HepG2 (cell line): ENCODE measurements around the gene LSM2. TPM values are rescaled to one million over a fixed set of nuclear protein-coding genes. Genes with fewer than 3 reads are reported as not detected.

Experiments
- ATF7 ChIP-seq, 2 experiments: fragments of 450-650 bp in 1 of 2; sonication (generic) in 1 of 2; formaldehyde crosslinking in 1 of 2; IDR thresholded peaks; 2 replicates each; pipeline versions ENCODE4 v1.4.0 to v1.6.1; 2016 to 2020; ENCODE audit warnings: antibody characterized with exemption in 1 of 2, mild to moderate bottlenecking in 1 of 2, missing genetic modification reagents in 1 of 2
- JUN ChIP-seq: sonication (generic); formaldehyde crosslinking; IDR thresholded peaks from 2 replicates; pipeline ENCODE4 v1.4.0; 2020; ENCODE audit warnings: mild to moderate bottlenecking, missing genetic modification reagents
- KDM5A ChIP-seq: fragments of 200-600 bp; sonication (generic); IDR thresholded peaks from 2 replicates; pipeline ENCODE4 v1.7.0; 2018; ENCODE audit warnings: antibody characterized with exemption, mild to moderate bottlenecking, low read length, borderline replicate concordance
- NFE2L2 ChIP-seq: fragments of 150-350 bp; IDR thresholded peaks from 2 replicates; pipeline ENCODE4 v1.6.1; 2014; ENCODE audit warnings: low read length
- ONECUT2 ChIP-seq: sonication (generic); formaldehyde crosslinking; IDR thresholded peaks from 2 replicates; pipeline ENCODE4 v1.4.0; 2020; ENCODE audit warnings: missing genetic modification reagents
- RARA ChIP-seq: IDR thresholded peaks from 2 replicates; pipeline ENCODE4 v1.6.1; 2016; ENCODE audit warnings: missing genetic modification reagents, missing compliant biosample characterization
- RARG ChIP-seq: sonication (generic); formaldehyde crosslinking; IDR thresholded peaks from 2 replicates; pipeline ENCODE4 v1.4.0; 2020; ENCODE audit warnings: low read depth, mild to moderate bottlenecking, missing genetic modification reagents
- RBAK ChIP-seq: sonication (generic); formaldehyde crosslinking; IDR thresholded peaks from 2 replicates; pipeline ENCODE4 v1.5.1; 2020; ENCODE audit warnings: mild to moderate bottlenecking, missing genetic modification reagents
- REPIN1 ChIP-seq: sonication (generic); formaldehyde crosslinking; IDR thresholded peaks from 2 replicates; pipeline ENCODE4 v1.8.0; 2022; ENCODE audit warnings: missing genetic modification reagents, low read depth, mild to moderate bottlenecking, borderline replicate concordance
- SMC3 ChIP-seq: IDR thresholded peaks from 2 replicates; pipeline ENCODE4 v1.6.1; 2011; ENCODE audit warnings: low read length, improper control_type of control experiment
- TCF7L2 ChIP-seq: IDR thresholded peaks from 2 replicates; pipeline ENCODE4 v1.6.1; 2011; ENCODE audit warnings: mild to moderate bottlenecking, low read depth, low read length, moderate library complexity
- YEATS2 ChIP-seq: sonication (generic); formaldehyde crosslinking; IDR thresholded peaks from 2 replicates; pipeline ENCODE4 v1.4.0; 2020; ENCODE audit warnings: missing genetic modification reagents, borderline replicate concordance
- ZNF235 ChIP-seq: sonication (generic); formaldehyde crosslinking; IDR thresholded peaks from 2 replicates; pipeline ENCODE4 v1.8.1; 2023; ENCODE audit warnings: mild to moderate bottlenecking, missing genetic modification reagents, borderline replicate concordance
- ZNF441 ChIP-seq: sonication (generic); formaldehyde crosslinking; IDR thresholded peaks from 2 replicates; pipeline ENCODE4 v1.7.0; 2021; ENCODE audit warnings: missing genetic modification reagents, borderline replicate concordance
- ZNF7 ChIP-seq: IDR thresholded peaks from 2 replicates; pipeline ENCODE4 v1.6.1; 2016; ENCODE audit warnings: missing biosample characterization, missing genetic modification reagents
- ZNF75D ChIP-seq: sonication (generic); formaldehyde crosslinking; IDR thresholded peaks from 2 replicates; pipeline ENCODE4 v1.8.1; 2023; ENCODE audit warnings: missing genetic modification reagents, mild to moderate bottlenecking, borderline replicate concordance
- ZNF768 ChIP-seq: sonication (generic); formaldehyde crosslinking; IDR thresholded peaks from 2 replicates; pipeline ENCODE4 v1.4.0; 2020; ENCODE audit warnings: missing genetic modification reagents
- polyA plus RNA-seq, 8 experiments: library from polyadenylated mRNA; depleted of rRNA in 3 of 8; stranded (reverse) in 7 of 8; unstranded in 1 of 8; fragments of >200 nt; fragmentation: Illumina TruSeq in 4 of 8; extraction: Trizol in 4 of 8; gene quantifications; 2 replicates each; pipeline versions ENCODE4 v1.2.1 to v1.2.3, GENCODE V29; 2011 to 2016; ENCODE audit warnings: low read depth in 4 of 8, missing spikeins in 1 of 8, mixed read lengths in 1 of 8; ENCODE audit not compliant: insufficient read depth in 1 of 8
- total RNA-seq, 5 experiments: library from RNA; depleted of rRNA; stranded (reverse); fragments of >200 nt; fragmentation: Illumina TruSeq; extraction: Trizol; gene quantifications; 2 replicates each; pipeline ENCODE4 v1.2.3, GENCODE V29; 2016; ENCODE audit warnings: low read depth in 1 of 5
- TF ChIP-seq, protein P1 (sequence below): sonication (generic); formaldehyde crosslinking; IDR thresholded peaks from 2 replicates; pipeline ENCODE4 v1.8.1; 2023; ENCODE audit warnings: mild to moderate bottlenecking, moderate library complexity, missing genetic modification reagents
- TF ChIP-seq, protein P2 (sequence below): sonication (generic); formaldehyde crosslinking; conservative IDR thresholded peaks from 2 replicates; pipeline ENCODE4 v1.8.0; 2022; ENCODE audit warnings: low read depth, missing genetic modification reagents
- TF ChIP-seq, protein P3 (sequence below): sonication (generic); formaldehyde crosslinking; IDR thresholded peaks from 2 replicates; pipeline ENCODE4 v1.4.0; 2020; ENCODE audit warnings: mild to moderate bottlenecking, low read depth, missing genetic modification reagents
- TF ChIP-seq, protein P4 (sequence below): IDR thresholded peaks from 2 replicates; pipeline ENCODE4 v1.6.1; 2016; ENCODE audit warnings: mild to moderate bottlenecking
- TF ChIP-seq, protein P5 (sequence below): sonication (generic); formaldehyde crosslinking; conservative IDR thresholded peaks from 2 replicates; pipeline ENCODE4 v1.4.0; 2020; ENCODE audit warnings: missing genetic modification reagents

Gene LSM2
- total and polyA plus RNA-seq, 2 of the 13 experiments (the other 11 are each of a cell fraction or from before 2014, with no cell fraction given) = 69.4 to 90.5 TPM

DNA sequence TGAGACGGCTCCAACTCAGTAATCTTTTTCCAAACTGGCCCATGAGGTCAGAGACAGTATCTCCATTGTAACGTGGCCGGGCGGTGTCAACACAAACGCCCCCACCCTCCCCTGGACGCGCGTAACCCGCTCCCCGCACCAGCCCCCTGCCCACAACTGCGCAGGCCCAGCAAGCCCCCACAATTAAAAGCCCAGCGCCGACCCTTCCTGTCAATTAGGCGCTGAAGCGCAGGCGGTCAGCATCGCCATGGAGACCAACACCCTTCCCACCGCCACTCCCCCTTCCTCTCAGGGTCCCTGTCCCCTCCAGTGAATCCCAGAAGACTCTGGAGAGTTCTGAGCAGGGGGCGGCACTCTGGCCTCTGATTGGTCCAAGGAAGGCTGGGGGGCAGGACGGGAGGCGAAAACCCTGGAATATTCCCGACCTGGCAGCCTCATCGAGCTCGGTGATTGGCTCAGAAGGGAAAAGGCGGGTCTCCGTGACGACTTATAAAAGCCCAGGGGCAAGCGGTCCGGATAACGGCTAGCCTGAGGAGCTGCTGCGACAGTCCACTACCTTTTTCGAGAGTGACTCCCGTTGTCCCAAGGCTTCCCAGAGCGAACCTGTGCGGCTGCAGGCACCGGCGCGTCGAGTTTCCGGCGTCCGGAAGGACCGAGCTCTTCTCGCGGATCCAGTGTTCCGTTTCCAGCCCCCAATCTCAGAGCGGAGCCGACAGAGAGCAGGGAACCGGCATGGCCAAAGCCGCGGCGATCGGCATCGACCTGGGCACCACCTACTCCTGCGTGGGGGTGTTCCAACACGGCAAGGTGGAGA lies 8.5 kb upstream of the LSM2 start, which contains the start of the genes HSPA1A and HSPA1L (continued):
- TF ChIP-seq RBAK (CRISPR knock-in tag) (no peak), ZNF235 (CRISPR knock-in tag) (no peak), ZNF75D (CRISPR knock-in tag) (no peak), ATF7 (IDR thresholded peaks at IDR 0.05) (no peak), ATF7 (CRISPR knock-in tag; IDR thresholded peaks at IDR 0.05) (no peak), ZNF7 (CRISPR knock-in tag) (no peak), JUN (no peak), ONECUT2 (no peak), SMC3 (no peak), RARG (CRISPR knock-in tag) (no peak), ZNF441 (CRISPR knock-in tag) (peak; percentile 34; the same call in 1 of the 2 replicates), REPIN1 (no peak), NFE2L2 (no peak), YEATS2 (no peak; the same call in 1 of the 2 replicates), KDM5A (no peak; the same call in 1 of the 2 replicates), ZNF768 (CRISPR knock-in tag) (no peak), TCF7L2 (no peak), RARA (peak; percentile 41; the same call in 1 of the 2 replicates)
- TF ChIP-seq, protein P1, sequence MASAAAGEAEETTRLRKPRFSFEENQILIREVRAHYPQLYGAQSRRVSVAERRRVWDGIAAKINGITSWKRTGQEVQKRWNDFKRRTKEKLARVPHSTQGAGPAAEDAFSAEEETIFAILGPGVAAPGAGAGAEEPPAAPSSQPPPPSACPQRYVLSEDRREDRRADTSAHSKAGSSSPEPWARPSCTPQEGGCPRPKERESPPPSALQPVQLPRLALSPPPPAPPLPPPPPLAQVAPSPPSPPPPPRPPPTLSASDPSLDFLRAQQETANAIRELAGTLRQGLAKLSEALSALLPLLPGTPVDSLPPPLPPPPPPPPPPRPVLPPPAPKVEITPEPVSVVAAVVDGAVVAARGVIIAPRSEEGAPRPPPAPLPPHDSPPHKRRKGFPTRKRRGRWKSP (CRISPR knock-in tag) = no peak
- TF ChIP-seq, protein P2, sequence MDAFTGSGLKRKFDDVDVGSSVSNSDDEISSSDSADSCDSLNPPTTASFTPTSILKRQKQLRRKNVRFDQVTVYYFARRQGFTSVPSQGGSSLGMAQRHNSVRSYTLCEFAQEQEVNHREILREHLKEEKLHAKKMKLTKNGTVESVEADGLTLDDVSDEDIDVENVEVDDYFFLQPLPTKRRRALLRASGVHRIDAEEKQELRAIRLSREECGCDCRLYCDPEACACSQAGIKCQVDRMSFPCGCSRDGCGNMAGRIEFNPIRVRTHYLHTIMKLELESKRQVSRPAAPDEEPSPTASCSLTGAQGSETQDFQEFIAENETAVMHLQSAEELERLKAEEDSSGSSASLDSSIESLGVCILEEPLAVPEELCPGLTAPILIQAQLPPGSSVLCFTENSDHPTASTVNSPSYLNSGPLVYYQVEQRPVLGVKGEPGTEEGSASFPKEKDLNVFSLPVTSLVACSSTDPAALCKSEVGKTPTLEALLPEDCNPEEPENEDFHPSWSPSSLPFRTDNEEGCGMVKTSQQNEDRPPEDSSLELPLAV (CRISPR knock-in tag) = no peak
- TF ChIP-seq, protein P3, sequence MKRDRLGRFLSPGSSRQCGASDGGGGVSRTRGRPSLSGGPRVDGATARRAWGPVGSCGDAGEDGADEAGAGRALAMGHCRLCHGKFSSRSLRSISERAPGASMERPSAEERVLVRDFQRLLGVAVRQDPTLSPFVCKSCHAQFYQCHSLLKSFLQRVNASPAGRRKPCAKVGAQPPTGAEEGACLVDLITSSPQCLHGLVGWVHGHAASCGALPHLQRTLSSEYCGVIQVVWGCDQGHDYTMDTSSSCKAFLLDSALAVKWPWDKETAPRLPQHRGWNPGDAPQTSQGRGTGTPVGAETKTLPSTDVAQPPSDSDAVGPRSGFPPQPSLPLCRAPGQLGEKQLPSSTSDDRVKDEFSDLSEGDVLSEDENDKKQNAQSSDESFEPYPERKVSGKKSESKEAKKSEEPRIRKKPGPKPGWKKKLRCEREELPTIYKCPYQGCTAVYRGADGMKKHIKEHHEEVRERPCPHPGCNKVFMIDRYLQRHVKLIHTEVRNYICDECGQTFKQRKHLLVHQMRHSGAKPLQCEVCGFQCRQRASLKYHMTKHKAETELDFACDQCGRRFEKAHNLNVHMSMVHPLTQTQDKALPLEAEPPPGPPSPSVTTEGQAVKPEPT (CRISPR knock-in tag) = no peak
- TF ChIP-seq, protein P4, sequence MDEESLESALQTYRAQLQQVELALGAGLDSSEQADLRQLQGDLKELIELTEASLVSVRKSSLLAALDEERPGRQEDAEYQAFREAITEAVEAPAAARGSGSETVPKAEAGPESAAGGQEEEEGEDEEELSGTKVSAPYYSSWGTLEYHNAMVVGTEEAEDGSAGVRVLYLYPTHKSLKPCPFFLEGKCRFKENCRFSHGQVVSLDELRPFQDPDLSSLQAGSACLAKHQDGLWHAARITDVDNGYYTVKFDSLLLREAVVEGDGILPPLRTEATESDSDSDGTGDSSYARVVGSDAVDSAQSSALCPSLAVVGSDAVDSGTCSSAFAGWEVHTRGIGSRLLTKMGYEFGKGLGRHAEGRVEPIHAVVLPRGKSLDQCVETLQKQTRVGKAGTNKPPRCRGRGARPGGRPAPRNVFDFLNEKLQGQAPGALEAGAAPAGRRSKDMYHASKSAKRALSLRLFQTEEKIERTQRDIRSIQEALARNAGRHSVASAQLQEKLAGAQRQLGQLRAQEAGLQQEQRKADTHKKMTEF = peak; percentile 36; the same call in 1 of the 2 replicates
- TF ChIP-seq, protein P5, sequence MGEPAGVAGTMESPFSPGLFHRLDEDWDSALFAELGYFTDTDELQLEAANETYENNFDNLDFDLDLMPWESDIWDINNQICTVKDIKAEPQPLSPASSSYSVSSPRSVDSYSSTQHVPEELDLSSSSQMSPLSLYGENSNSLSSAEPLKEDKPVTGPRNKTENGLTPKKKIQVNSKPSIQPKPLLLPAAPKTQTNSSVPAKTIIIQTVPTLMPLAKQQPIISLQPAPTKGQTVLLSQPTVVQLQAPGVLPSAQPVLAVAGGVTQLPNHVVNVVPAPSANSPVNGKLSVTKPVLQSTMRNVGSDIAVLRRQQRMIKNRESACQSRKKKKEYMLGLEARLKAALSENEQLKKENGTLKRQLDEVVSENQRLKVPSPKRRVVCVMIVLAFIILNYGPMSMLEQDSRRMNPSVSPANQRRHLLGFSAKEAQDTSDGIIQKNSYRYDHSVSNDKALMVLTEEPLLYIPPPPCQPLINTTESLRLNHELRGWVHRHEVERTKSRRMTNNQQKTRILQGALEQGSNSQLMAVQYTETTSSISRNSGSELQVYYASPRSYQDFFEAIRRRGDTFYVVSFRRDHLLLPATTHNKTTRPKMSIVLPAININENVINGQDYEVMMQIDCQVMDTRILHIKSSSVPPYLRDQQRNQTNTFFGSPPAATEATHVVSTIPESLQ = no peak
